Measurements from ENCODE around the gene VASH1.

The VASH1 gene

DNA sequence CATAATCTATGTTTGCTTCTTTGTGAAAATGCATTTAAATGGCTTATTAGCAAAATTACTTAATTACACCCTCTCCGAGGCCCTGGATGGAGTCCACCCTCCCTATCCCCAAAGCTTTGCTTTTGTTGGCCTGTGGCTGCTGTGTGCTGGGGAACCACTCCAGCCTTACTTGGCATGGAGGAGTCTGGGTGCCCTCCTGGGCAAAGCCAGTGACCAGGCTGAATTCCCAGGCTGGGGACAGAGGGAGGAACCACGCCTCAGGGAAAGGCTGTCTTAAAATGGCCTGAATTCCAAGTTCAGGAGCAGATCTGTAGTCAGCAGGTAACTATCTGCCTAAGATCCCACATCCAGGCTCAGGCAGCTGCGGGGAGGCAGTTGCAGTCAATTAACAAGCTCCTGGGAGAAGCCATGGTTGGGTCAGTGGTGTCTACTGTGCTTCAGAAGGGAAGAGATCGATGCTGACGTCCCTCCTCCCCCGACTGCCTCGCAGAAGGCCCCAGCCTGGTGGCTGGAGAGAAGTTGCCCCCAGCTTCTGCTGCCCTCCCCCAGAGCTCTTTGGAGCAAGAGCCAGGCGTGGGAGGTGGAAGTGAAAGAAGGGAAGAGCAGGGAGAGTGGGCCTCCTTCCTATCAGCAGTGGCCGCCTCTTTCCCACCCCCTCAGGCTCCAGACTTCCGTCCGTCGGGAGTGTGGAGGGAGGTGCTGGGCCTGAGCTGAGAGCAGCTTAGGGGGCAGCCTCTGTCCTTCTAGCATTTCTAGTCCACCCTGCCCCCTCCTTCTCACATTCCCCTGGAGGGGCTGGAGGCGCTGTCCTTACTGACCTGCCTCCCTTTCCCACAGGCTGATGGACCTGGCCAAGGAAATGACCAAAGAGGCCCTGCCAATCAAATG lies 11.3 kb downstream of the VASH1 start:
- no peak for DNase-seq

DNA sequence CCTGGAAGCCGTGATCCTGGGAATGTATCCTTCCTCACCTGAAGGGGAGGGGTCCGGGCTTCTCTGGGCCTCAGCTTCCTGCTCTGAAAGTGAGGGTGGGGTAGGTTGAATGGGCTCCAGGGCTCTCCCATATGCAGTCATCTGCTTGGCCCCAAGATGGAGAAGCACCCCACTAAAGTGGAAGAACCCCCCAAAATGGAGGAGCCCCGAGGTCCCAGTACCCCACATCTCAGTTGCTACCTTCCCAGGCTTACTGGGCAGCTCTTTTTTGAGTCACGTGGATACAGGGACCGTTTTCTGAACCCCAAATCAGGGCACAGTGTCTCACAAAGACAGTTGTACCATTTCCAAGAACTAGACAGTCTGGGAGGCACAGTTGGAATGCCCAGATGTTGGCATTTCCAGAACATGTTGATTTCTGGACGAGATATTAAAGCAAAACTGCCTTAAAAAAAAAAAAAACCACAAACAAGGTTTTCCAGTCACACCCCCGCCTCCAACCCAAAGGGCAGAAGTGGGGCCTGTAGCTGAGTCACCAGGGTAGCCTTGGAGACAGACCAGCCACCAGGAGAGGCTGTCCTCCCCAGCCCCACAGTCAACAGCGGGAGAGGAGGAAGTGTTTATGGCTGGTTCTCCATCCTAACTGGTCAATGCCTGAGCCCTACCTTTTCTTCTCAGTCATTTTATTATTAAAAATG lies 12.1 kb downstream of the VASH1 start:
- DNase-seq: no peak

DNA sequence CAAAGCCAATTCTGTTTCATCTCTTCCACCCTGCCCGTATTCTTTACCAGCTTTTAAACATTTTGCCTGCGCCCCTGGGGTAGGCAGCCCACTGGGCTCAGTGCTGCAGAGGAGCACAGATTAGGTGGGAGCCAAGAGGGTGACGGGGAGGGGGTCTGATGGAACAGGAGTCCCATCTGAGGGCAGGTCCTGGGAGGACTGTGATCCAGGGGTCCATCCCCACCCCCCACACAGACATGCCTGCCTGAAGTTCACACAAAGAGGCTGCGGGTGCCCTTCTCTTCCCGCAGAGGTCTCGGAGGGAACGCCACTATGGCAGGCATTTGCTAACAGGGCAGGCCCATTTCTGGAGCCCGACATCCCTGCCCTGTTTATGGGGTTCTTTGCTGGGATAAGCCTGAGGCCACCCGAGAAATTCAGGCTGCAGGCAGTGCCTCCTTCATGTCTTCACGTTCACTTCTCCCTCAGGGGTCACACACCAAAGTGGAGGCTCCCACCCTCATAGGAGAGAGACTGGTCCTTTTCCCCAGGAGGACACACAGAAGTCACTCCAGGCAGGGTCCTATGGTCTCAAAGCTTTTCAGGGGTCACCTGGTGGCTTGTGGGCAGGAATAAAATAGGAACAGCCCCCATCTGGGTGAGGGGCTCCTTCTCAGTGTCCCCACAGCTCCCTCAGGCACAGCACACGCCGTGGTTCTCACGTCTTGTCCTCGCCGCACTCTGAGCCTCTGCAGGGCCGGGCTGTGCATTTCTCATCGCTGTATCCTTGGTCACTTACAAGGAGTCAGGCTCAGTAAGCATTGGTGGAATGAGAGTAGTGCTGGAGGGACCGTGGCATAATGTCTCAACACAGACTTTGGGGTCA lies 12.9 kb downstream of the VASH1 start:
- DNase-seq: no peak

DNA sequence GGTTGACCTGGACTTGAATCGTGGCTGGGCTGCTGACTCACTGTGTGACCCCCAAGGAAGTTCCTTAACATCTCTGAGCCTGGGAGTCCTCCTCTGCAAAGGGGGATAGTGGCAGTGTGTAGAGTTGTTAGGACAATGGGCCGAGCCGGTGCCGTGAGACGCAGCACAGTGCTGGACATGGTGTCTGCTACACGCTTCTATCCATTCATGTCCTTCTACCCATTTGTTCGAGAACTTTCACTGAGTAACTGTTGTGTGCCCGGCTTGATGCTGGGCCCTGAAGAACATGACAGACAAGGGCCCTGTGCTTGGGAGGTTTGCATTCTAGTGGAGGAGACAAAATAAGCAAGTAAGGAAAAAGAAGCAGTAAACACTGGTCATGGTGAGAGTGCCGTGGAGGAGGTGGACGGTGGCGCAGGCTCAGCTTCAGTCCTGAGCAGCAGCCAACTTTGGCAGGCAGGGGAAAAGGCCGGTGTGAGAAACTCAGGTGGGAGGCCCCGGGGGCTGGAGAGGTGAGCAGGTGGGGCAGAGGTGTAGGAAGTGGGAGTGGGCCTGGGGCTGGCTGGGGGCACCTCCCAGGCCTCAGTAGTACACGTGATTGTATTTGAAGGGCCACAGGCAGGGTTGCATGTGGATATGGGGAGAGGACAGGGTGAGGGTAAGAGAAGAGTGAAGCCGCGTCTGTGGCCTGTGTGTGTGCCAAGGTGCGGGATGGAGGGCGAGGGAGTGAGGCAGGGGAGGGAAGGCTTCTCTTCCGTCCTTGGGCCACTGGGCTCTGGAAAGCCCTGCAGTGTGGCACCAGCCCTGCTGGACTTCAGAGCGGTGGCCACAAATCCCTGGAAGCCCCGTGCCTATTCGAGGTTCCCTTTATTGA lies 13.8 kb downstream of the VASH1 start:
- no peak for DNase-seq

DNA sequence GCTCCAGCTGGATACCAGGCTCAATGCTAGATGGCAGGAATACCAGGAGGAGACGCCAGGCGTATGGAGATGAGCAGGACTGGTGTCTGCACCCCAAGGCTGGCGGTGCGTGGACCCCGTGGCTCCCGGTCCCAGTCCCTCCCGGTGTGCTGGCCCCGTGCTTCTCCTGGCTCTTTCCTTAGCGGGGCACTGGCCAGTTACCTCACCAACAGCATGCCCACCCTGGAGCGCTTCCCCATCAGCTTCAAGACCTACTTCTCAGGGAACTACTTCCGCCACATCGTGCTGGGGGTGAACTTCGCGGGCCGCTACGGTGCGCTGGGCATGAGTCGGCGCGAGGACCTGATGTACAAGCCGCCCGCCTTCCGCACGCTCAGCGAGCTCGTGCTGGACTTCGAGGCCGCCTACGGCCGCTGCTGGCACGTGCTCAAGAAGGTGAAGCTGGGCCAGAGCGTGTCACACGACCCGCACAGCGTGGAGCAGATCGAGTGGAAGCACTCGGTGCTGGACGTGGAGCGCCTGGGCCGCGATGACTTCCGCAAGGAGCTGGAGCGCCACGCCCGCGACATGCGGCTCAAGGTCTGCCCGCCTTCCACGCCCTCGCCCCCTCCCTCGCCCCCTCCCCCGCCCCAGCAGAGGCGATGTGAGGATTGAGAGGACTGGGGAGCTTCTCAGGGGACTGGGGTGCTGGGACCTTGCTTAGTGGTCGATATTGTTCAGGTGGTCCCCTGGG lies 14.6 kb downstream of the VASH1 start:
- DNase-seq: no peak

DNA sequence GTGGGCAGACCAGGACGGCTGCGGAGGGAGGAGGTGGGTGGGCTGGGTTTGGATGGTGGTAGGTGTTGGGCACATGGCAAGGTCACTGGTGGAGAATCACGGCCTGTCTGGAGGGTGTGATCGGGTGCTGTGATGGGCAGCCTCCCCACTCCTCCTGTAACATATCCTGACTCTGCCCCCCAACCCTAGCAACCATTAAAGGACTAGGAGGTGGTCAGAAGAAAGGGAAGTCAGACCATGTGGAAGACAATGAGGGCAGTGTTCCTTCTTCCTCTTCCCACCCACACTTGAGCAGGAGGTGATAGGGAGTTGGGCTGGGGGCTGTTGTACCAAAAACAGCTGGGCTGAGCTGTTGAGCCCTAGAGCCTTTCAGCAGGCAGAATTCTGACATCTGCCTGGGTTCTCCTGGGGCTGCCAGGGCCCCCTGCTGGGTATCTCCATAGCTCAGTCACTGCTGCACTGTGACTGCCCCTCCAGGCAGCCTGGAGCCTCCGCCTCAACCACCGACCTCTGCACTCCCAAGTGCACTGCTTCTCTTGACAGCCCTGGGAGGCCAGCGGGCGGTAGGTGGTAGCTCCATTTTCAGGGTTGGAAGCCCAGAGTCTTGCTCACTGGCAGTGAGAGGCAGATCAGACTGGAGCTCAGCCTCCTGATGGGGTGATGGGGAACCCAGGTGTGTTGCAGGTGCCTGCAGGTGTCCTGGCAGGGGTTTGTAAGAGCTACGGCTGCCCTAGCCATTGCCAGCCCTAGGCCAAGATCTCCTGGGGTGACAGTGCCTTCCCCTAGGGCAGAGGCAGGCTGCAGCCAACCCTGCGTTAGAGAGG lies 15.4 kb downstream of the VASH1 start:
- DNase-seq: no peak

DNA sequence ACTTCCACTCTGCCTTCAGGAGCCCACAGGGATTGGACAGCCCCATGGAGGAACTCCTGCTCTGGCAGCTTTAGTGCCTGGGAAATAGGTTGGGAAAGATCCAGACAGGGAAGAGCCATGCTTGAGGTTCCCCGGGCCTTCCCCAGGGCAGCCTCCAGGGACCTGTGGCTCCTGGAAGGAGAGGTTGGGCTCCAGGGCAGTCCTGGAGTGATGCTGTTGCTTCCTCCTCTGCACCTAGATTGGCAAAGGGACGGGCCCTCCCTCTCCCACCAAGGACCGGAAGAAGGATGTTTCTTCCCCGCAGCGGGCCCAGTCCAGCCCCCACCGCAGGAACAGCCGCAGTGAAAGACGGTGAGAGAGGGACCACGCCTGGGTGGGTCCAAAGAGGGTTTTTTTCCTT lies 16.5 kb downstream of the VASH1 start:
- DNase-seq: no peak

DNA sequence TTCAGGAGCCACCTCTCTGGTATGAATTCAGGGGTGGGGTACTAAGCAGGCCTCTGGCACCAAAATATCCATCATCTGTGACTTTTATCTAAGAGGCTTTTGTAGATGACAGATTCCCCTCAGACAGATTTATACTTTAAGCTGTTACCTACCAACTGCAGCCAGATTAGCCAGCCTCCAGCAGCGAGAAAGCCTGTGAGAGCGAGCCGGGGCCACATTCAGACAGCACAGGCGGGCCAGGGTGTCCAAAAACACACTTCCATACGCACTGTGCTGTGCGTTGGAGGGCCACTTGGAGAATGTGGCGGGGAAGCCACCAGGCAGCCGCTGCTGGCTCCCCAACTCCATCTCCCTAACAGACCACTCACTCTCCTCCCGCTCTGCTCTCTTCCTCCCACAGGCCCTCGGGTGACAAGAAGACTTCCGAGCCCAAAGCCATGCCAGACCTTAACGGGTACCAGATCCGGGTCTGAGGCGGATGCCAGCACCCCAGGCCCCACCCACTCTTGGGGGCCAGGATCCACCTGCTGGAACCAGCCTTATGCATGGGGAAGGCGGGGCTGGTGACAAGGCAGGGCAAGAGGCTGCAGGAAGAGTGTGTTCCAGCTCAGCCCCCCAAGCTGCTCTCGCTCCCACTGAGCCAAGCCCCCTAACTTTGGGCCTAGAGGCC lies 17.4 kb downstream of the VASH1 start:
- DNase-seq: no peak

DNA sequence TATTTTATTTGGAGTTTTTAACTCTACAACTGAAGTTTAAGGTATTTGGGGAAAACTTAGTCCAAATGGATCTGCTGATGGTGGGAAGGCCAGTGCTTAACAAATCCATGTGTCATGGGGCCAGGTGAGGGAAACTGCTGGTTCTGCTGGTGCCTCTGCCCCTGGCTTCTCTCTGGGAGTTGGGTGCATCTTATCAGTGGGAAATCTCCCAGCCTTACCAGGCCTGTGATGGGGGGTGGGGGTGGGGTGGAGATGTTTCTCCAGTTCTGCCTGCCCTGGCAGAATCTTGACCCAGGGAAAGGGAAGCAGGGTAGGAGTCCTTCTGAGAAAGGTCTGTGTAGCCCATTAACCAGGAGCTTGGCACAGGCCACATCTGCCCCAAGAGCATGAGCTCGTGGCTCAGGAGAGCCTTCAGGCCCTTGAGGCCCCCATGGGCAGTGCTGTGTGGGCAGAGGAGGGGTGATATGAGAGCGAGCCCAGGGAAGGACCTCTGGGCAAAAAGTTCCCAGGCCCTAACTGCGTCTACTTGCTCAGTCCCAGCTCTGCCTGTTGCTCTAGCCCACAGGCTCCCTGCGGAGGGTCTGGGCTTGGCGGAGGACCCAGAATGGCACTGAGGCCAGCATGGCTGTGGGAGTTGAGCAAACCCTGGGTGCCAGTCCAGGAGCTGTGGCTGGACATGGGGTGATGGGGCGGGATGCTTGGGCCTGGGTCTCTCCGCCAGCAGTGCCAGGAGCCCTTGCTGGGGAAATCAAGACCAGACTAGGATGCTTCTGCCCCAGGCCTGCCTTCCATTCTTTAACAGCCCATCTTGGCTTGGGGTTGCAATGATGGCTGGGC lies 18.2 kb downstream of the VASH1 start:
- DNase-seq: no peak

DNA sequence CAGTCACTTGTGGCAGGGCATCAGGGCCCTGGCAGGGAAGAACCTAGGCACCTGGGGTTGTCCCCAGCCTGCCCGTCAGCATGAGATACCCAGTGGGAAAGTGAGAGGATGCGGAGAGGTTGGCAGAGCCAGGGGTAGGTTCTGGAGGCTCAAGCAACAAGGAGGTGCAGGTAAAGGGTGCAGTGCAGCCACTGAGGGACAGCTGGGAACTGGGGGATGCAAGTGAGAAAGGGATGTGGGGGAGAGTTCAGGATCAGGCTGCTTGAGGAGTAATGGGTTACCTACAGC lies 18.7 kb downstream of the VASH1 start:
- DNase-seq: no peak

DNA sequence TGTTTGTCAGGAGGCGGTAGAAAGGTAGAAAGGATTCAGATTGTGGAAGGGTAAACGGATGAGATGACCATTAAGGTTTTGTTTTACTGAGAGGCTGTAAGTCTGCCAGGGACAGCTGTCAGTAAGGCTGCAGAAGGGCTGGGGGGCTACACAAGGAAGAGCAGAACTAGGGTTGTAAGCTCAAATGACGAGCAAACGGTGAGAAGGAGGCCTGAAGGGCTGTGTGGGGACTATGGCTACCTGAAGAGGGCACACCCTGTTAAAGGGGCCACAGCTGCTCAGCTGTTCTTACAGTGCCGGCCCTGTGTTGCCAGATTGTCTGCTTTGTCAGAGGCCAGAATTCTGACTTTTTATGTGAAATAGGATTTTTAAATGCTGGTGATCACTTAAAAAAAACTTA lies 19.1 kb downstream of the VASH1 start:
- no peak for DNase-seq

DNA sequence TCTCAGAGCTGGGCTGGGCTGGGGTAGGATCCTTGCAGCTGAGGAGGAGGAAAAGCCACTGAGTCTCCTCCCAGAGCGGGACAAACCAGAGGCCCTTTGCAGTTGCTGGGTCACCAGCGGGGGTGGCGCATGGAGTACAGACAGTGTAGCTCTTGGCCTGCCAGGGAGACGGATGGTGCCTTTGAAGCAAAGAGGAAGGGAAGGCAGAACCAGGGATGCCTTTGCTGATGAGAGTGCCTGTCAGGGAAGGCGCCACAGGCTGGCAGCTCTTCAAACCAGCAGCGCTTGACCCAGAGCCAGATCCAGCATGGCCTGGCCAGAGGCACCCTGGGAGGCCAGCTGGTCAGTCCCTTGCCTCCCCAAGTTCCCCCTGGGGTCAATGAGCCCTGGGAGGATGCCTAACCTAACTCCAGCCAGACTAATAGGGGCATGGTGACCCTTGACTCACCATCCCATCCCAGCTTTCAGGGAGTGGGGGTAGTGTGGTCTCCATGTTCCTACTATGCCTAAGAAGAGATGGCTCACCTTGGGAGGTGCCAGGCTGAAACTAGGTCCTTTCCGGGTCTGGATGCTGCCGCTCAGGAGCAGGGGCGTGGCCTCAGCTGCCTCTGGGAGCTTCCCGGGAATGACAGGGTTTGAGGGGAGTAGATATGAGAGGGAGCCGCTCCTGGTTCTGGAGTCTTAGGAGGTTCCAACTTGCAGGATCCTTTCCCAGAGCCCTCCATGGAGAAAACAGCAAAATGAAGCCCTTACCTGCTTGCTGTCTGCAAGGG lies 19.8 kb downstream of the VASH1 start:
- no peak for DNase-seq

DNA sequence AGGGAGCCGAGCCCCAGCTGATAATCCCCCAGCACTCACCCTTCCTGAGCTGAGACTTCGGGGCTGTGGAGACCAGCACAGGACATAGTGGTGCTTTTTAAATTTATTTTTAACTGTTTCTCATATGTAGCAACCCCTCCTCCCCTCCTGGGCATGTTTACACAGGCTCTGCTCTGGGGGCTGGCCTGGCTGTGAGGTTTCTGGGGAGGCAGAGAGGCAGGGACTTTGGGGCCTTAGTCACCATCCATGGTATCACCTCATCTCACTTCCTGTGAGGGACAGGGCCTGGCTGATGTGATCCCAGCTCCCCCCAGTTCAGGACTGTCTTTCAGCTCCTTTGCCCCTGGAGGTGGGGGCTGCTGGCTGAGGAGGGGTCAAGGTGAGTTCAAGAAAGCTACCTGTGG lies 20.4 kb downstream of the VASH1 start:
- no peak for DNase-seq

DNA sequence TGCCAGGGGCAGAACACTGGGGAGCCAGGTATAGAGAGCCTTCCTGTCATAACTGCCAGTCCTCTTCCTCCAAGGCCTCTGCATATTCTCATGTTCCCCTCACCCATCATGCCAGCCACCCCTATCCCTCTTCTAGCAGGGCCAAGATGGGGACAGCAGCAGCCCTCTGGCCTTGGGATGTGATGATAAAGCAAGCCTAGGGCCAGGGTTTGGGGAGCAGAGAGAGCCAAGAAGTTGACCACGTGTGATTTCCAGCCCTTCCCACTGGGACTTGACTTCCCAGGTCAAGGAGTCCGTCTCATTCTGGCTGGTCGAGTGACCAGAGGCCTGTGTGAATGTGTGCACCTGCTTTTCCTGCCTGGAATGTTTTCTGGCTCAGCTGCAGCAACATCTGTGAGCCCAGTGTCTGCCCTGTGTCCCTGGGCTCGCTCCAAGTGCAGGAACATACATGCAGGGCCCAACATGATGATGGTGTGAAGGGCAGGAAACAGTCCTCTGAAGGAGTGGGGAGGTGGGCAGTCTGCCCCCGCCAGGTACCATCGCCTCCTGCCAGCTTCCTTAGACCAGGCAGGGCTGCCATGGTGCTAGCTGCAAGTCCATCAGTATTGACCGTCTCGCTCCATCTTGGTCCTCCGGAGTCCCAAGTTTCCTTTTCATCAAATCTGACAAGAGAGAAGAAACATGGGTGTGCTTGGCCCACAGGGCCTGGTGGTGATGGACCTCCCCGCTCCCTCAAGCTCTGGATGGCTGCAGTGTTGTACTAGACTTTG lies 21.0 kb downstream of the VASH1 start:
- no peak for DNase-seq

DNA sequence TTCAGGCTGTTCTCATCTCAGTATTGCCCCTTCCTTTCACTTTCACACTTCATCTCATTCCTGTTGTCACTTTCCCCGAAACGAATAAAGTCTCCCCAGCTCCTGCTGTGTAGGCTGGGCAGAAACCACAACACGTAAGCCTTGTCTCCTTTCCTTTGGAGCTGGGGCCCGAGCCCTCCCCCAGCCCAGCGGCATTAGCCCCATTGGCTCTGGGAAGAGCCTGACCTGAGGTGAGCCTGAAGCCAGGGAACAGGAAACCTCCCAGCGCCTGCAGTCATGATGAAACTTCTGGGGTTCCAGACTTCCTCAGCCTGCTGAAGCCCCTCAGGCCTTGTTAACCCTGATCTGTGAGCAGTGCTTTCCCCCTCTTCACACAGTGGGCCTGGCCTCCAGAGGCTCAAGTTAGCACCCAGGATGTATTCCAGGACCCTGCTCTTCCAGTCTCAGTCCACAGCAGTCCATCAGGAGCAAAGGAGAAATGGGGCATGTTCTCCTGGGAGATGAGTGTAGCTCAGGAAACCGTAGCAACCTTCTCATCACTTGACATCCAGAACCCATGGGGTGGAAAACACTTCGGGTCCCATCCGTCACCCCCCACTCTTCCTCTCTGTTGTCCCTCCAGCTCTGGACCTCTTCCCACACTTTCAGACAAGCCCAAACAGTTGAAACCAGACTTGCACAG lies 21.8 kb downstream of the VASH1 start:
- DNase-seq: no peak

DNA sequence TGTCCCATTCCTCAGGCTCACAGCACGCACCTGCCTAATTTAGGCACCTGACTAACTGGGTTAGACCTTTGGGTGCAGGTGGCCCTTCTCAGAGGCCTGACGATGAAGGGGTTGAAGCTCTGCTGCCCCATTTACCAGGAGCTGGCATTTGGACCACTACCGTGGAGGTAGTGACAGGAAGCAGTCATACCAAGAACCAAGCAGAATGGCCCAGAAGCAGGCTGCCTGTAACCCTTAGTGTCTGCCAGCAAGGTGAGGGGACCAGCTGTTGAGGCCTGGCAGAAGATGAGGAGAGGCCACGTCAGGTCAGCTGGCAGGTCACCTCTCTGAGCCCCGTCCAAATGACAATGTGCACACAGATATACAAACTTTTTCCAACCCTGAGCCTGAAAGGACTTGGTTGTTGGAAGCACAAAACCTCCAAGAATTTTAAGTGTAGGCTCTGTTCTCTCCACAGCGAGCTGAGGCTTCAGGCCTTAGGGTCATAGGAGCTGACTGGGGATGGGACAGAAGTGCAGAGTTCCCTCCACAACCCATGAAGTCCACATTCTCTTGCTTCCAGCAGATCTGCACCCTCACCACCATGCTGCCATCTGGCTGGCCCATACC lies 23.1 kb downstream of the VASH1 start:
- no peak for DNase-seq

DNA sequence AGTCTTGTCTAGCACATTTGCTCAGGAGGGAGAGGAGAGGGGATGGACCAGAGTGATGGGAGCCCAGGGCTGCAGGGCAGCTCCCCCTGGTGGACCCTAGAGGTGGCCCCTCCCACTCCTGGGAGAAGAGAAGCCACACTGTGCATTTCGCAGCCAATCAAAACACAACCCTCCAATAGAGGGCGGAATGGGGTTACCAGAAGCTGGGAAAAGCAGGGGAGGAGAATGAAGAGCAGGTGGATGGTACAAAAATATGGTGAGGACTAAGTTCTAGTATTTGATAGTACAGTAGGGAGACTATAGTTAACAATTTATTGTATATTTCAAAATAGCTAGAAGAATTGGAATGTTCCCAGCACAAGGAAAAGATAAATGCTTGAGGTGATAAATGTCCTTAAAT lies 23.6 kb downstream of the VASH1 start:
- peak; percentile 8 to 39 (median 22) for DNase-seq
